GM03348 (cell line): ENCODE measurements around the gene CTXND1.

Experiments used
- DNase-seq: peaks from one replicate; pipeline ENCODE4 v3.0.0; 2012; ENCODE audit warnings: low spot score

CTXND1 gene

GRCh38 chr15:80251428-80252120 lies 439 bp downstream of the CTXND1 start:
- peak; percentile 40 for DNase-seq

DNA sequence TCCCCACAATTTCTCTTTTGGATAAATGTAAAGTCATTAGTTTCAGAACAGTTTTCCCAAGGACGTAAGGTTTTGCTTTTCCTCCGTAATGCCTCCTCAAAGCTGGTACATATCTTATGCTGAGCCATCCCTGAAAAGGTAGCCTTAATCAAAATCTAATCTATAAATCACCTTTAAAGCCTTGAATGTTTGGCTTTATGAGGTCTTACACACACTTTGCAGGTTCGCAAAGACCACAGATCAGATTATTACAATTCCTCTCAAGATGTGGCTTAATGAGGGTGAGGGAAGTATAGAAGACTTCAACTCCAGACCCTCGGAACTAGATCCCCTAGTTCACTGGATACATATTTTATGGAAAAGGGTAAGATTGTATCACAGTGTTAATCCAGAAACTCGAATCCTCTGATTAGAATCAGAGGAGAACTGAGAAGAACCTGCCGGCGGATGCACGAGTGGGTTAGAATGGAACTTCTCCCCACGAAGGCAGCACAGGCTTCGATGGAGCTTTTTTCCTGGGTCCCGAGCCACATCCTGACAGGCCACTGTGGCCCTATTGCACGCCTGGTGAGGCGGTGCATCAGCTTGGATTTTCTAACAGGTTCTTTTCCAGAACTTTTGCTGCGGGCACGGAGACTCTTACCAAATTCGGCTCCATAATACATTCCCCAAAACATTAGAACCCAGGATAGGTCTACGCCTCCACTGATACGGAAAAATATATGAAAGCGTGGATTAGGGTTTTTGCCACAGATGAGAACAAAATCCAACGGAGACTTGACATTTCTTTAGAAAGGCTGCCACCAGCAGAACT lies 1.2 kb downstream of the CTXND1 start:
- DNase-seq, result no peak

- DNase-seq, result no peak
Measured at GRCh38 chr15:80249973-80250372, 2.0 kb downstream of the CTXND1 start.

DNA sequence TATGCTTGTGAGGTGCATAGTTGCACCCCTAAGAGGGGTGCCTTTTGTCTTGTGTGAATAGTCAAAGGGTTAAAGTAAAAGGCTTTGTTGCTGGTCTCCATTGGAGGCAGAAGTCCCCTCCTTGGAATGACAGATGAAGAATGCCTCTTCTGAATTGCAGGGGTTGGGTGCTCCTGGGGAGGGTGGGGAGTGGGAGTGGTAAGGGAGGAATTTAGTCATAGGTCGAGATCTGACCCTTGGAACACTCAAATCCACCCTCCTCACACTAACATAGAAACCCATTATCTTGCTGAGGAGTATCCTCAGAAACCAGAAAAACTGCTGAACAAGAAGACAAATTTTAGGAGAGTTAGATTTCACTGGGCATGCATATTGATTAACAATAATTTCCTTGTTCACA lies 4.7 kb downstream of the CTXND1 start:
- DNase-seq, result no peak

GRCh38 chr15:80246425-80246894 lies 5.6 kb downstream of the CTXND1 start:
- no peak for DNase-seq

DNA sequence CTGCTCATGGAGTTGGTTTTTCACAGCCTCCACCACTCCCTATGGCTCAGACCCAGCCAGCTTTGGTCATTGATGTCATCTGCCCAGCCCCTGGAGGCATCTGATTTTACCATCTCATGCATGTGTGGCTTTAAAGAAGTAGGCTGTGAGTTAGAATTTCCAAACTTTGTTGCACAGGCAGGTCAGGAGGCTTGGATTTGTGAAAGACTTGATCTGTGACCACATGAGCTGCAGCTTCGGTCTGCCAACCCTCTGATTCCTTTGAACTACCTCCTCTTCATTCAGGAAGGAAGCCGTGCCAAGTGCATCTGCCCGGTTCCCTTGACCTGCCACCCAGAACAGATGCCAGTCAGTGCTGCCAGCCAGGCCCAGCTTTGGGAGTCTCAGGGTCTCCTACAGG lies 9.2 kb downstream of the CTXND1 start:
- no peak for DNase-seq

- peak; percentile 58 for DNase-seq
Measured at GRCh38 chr15:80242132-80242769, 9.8 kb downstream of the CTXND1 start.

DNA sequence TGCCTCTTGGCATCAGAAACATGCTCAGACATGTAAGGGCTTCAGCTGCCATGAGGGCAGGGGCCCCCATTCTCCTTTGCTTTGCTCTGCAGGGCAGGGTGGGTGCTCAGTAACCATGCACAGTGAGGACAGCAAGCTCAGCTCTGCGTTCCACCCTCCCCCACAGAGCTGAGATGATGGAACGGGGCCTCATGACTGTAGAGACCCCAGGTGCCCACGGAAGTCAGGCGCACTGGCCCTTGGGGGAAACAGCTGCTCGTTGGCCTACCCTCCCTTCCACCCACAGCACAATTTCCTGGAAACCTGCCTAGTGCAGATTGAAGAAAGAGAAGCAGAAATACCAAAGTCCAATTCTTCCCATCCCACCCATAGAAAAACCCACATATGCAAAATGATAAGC lies 10.5 kb downstream of the CTXND1 start:
- DNase-seq, result no peak

DNA sequence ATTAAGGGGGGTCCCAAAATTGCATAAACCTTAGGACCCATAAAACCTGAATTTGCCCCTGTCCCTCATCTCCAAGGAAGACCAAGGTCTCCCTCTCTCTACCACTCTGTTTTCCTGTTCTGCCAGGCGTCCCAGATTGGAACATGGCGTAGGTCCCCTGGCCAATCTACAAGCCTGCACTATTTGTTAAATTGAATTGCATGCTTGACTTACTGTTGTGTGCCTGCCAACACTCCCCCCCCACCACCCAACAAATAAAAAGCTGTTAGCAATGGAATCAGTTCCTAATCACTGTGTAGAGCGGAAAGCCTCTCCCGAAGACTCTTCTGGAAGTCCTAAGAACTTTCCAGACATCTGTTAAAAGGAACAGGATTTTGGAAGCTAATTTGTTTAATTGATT lies 11.7 kb downstream of the CTXND1 start:
- no peak for DNase-seq

DNA sequence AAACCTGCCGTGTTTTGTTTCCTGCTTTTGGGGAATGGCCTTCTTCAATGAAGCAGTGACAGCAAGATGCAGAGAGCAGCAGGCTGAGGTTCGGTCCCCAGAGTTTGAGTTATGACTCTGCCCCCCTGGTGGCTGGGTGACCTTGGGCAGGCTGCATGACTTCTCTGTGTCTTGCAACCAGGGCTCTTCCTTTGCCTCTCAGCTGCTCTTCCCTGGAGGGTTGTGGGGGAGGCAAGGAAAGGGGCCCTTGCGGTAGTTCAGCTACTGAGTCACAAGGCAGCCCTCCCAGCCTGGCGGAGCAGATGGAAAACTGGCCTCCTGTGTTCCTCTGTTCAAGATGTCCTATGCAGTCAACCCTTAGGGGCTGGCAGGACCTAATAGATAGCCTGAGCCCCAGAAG lies 17.1 kb downstream of the CTXND1 start:
- DNase-seq, result peak; percentile 61

DNA sequence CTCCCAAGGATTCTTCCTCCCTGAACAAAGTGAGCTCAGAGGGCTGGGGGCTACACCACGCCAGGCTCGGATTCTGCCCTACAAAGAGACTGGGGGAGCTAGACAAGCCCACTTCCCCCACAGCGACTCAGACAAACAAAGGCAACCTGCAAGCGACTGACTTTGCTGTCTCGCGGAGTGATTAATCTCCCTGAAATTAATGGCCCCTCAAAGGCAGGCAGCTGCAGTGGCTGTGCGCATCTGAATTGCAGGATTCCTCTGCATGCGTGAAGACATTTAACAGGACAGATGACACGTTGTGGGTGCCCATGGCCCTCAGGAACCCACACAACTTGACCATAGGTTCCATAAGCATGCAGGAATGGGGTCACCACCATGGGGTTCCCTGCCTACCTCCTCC lies 18.4 kb downstream of the CTXND1 start:
- no peak for DNase-seq

GRCh38 chr15:80231371-80231770 lies 20.6 kb downstream of the CTXND1 start:
- DNase-seq, result no peak

- DNase-seq, result no peak
Measured at GRCh38 chr15:80228959-80229610, 22.9 kb downstream of the CTXND1 start.

DNA sequence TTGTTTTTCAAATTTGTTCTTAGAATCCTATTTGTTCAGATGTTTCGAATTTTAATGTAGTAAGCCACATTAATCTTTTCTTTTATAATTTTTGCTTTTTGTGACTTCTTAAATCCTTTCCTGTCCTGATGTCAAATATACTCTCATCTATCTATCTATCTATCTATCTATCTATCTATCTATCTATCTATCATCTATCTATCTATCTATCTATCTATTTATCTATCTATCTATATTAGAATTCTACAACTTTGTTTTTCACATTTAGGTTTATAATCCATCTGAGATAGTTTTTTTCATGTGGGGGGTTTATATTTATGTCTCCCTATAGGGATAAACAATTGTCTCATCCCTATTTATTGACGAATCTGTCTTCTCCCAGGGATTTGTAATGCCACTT lies 32.1 kb downstream of the CTXND1 start:
- DNase-seq, result no peak

- no peak for DNase-seq
Measured at GRCh38 chr15:80217327-80217900, 34.6 kb downstream of the CTXND1 start.

- DNase-seq, result no peak
Measured at GRCh38 chr15:80216911-80217310, 35.1 kb downstream of the CTXND1 start.

DNA sequence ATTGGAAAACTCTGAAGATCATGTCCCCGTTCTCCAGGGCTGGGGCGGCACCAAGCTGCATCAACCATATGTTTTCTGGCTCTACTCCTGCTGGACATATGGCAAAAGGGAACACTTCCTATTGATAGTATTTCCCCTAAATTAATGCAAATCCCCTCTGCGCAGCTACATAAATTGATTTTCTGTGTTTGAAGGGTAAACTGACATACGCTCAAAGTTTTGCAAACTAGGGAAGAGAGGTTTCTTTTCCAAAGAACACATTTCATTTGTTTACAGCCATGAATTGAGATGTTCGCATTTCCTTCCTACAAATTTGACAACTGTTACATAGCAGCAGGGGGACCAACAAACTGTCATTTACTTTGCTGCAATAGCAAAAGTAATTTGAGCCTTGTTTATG lies 35.9 kb downstream of the CTXND1 start:
- no peak for DNase-seq

DNA sequence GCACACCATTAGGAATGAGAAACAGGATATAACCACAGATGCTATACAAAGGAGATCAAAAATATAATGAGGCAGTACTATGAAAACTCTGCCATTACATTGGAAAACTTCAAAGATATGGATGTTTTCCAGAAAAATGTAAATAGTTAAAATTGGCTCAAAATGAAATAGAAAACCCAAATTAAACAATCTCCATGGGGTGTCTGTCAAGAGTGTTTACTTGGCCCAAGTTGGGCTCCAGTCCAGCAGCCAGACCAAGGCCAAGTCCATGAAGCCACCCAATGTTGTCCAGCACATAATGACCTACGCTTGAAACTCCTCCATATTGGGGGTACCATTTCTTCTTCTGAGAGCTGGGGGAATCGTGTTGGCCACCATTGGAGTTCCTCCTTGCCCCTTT lies 37.1 kb downstream of the CTXND1 start:
- DNase-seq, result no peak

GRCh38 chr15:80211976-80212375 lies 40.0 kb downstream of the CTXND1 start:
- no peak for DNase-seq

DNA sequence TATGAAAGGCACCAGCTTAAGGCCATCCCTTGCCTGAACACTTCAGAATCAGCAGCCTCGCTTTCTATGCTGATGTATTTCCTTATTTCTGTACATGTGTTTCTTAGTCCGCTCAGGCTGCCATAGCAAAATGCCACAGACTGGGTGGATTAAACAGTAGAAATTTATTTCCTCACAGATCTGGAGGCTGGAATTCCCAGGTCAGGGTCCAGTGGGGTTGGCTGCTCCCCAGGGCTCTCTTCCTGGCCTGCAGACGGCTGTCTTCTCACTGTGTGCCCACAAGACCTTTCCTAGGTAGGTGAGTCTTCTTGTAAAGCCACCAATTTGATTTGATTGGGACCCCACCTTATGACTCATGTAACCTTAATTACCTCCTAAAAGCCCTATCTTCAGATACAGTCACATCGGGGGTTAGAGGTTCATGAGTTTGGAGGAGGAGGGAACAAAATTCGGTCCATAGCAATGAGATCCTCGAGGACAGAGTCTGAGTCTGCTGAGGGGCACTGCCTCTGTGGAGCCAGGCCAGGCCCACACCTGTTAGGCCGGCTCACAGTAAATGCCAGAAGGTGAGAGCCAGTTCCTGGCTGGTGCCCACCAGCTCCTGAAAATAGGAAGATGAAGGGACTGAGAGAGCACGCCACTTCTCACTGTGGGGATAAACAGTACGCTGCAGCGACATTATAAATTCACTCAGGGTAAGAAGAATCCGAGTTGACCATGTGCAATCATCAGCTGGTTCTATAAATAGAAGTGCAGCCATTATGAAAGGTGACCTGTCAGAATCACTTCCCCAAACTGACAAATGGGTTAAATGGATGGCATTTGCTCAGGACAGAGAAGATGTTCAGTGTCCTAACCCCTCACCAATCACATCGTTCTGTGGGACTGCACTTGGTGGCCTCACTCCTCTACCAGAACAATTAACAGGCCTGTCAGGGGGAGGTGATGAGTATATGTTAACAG lies 41.1 kb downstream of the CTXND1 start:
- no peak for DNase-seq
